IMR-90 (cell line): ENCODE data around the gene USP9X. TPM values are rescaled to one million over a fixed set of nuclear protein-coding genes. Genes with fewer than 3 reads are reported as not detected.

Experiments
- ATAC-seq: fragments of 200-7000 bp; cut with Tn5 transposase; 2 replicates; pipeline ENCODE4 v1.9.1; 2020; ENCODE audit warnings: low read depth, mild to moderate bottlenecking, moderate library complexity
- BruUV-seq: library from RNA; stranded (reverse); fragments of 400-500 nt; replicated peaks from 2 replicates; lab custom pipeline; 2021; lab: Mats Ljungman, UMichigan
- CTCF ChIA-PET: fragments of 300-600 bp; formaldehyde crosslinking; extraction: SDS; loops from one replicate; lab custom pipeline; 2021; ENCODE audit warnings: antibody characterized with exemption; lab: Yijun Ruan, JAX
- POLR2A ChIA-PET: fragments of 300-600 bp; sonication (Branson Sonifier 250); formaldehyde crosslinking; loops from one replicate; lab custom pipeline; 2022; ENCODE audit warnings: antibody characterized with exemption; ENCODE audit not compliant: unreplicated experiment; lab: Charles Lee
- DNase-seq: peaks from one replicate; pipeline ENCODE4 v3.0.0; 2013
- H2AFZ ChIP-seq: replicated peaks from 2 replicates; pipeline ENCODE3; 2013; ENCODE audit warnings: low read length, mild to moderate bottlenecking; ENCODE audit not compliant: poor library complexity
- H2AK5ac ChIP-seq: 2 replicates; pipeline ENCODE4 v1.6.1; 2013; ENCODE audit warnings: low read depth, low read length, inconsistent platforms
- H2AK9ac ChIP-seq: replicated peaks from 2 replicates; pipeline ENCODE3; 2013; ENCODE audit warnings: mild to moderate bottlenecking, low read depth, low read length, moderate library complexity; ENCODE audit not compliant: poor library complexity
- H2BK120ac ChIP-seq: 2 replicates; pipeline ENCODE4 v1.6.1; 2013; ENCODE audit warnings: low read depth, low read length, inconsistent platforms
- H2BK15ac ChIP-seq: 3 replicates; pipeline ENCODE4 v1.6.1; 2013; ENCODE audit warnings: low read depth, low read length, inconsistent platforms
- H2BK20ac ChIP-seq: 2 replicates; pipeline ENCODE4 v1.6.1; 2013; ENCODE audit warnings: low read depth, mild to moderate bottlenecking, inconsistent platforms, low read length, moderate library complexity
- H2BK5ac ChIP-seq: 2 replicates; pipeline ENCODE4 v1.6.1; 2013; ENCODE audit warnings: mild to moderate bottlenecking, low read depth, low read length, inconsistent platforms; ENCODE audit not compliant: poor library complexity, severe bottlenecking
- H3K14ac ChIP-seq: replicated peaks from 2 replicates; pipeline ENCODE4 v1.6.1; 2013; ENCODE audit warnings: low read depth, low read length, inconsistent platforms
- H3K18ac ChIP-seq: 2 replicates; pipeline ENCODE4 v1.6.1; 2013; ENCODE audit warnings: low read depth, low read length, control low read depth
- H3K23ac ChIP-seq: 2 replicates; pipeline ENCODE4 v1.6.1; 2013; ENCODE audit warnings: low read depth, low read length, inconsistent platforms
- H3K27ac ChIP-seq: 2 replicates; pipeline ENCODE4 v1.5.1; 2013; ENCODE audit warnings: mild to moderate bottlenecking, control low read depth, low read length; ENCODE audit not compliant: insufficient read depth
- H3K27me3 ChIP-seq: 2 replicates; pipeline ENCODE4 v1.6.1; 2013; ENCODE audit warnings: low read length; ENCODE audit not compliant: control insufficient read depth, insufficient read depth
- H3K36me3 ChIP-seq: 2 replicates; pipeline ENCODE4 v1.6.1; 2013; ENCODE audit warnings: low read length, mixed read lengths; ENCODE audit not compliant: control insufficient read depth, insufficient read depth
- H3K4ac ChIP-seq: 2 replicates; pipeline ENCODE4 v1.6.1; 2013; ENCODE audit warnings: low read depth, low read length, inconsistent platforms
- H3K4me1 ChIP-seq: 2 replicates; pipeline ENCODE4 v1.6.1; 2013; ENCODE audit warnings: low read length, mixed read lengths; ENCODE audit not compliant: control insufficient read depth, insufficient read depth
- H3K4me2 ChIP-seq: 2 replicates; pipeline ENCODE4 v1.6.1; 2013; ENCODE audit warnings: low read depth, mild to moderate bottlenecking, control low read depth, low read length, moderate library complexity
- H3K4me3 ChIP-seq: 2 replicates; pipeline ENCODE4 v1.5.1; 2013; ENCODE audit warnings: low read depth, mild to moderate bottlenecking, control low read depth, low read length, moderate library complexity; ENCODE audit not compliant: insufficient read depth
- H3K56ac ChIP-seq: 2 replicates; pipeline ENCODE4 v1.6.1; 2013; ENCODE audit warnings: low read length, inconsistent platforms; ENCODE audit not compliant: insufficient read depth; ENCODE audit errors: extremely low read depth
- H3K79me1 ChIP-seq, 2 experiments: 2 replicates each; pipeline ENCODE4 v1.6.1; 2013; ENCODE audit warnings: low read length in 2 of 2, inconsistent platforms in 1 of 2, low read depth in 1 of 2
- H3K9ac ChIP-seq: 2 replicates; pipeline ENCODE4 v1.6.1; 2013; ENCODE audit warnings: low read depth, low read length, control low read depth
- H3K9me1 ChIP-seq: 2 replicates; pipeline ENCODE4 v1.6.1; 2013; ENCODE audit warnings: low read length, inconsistent platforms; ENCODE audit not compliant: insufficient read depth
- H3K9me3 ChIP-seq: 2 replicates; pipeline ENCODE4 v1.6.1; 2013; ENCODE audit warnings: low read length; ENCODE audit not compliant: control insufficient read depth, insufficient read depth
- H4K20me1 ChIP-seq: 2 replicates; pipeline ENCODE4 v1.6.1; 2013; ENCODE audit warnings: low read length, inconsistent platforms; ENCODE audit not compliant: insufficient read depth
- H4K5ac ChIP-seq: 2 replicates; pipeline ENCODE4 v1.6.1; 2013; ENCODE audit warnings: mild to moderate bottlenecking, low read depth, low read length, control low read depth
- H4K8ac ChIP-seq, 2 experiments: 2 replicates each; pipeline ENCODE4 v1.6.1; 2013; ENCODE audit warnings: low read depth in 2 of 2, low read length in 2 of 2, control low read depth in 1 of 2, inconsistent platforms in 1 of 2
- H4K91ac ChIP-seq: 2 replicates; pipeline ENCODE4 v1.6.1; 2013; ENCODE audit warnings: low read depth, low read length, inconsistent platforms; ENCODE audit not compliant: insufficient read depth
- MAFK ChIP-seq: IDR thresholded peaks from 2 replicates; pipeline ENCODE4 v1.6.1; 2012; ENCODE audit warnings: low read depth, low read length, improper control_type of control experiment
- RCOR1 ChIP-seq: IDR thresholded peaks from 2 replicates; pipeline ENCODE4 v1.6.1; 2012; ENCODE audit warnings: mild to moderate bottlenecking, low read length, improper control_type of control experiment; ENCODE audit not compliant: insufficient replicate concordance
- WGBS, 2 experiments: methylation state at CpG; one replicate each; pipeline versions ENCODE4 v1.1.5 to v1.1.7; 2013; ENCODE audit warnings: missing lambda C conversion rate in 2 of 2; ENCODE audit not compliant: insufficient read length in 1 of 2; ENCODE audit errors: extremely low coverage in 2 of 2; 5-methylcytosine and 5-hydroxymethylcytosine counted together
- dilution Hi-C: fragments of 300-500 bp; cut with HindIII; formaldehyde crosslinking; loops from one replicate; pipeline ENCODE4 v1.14.3; 2018; ENCODE audit warnings: low sequenced_read_pairs; ENCODE audit not compliant: unreplicated experiment
- in situ Hi-C: fragments of 300-500 bp; cut with MboI; formaldehyde crosslinking; loops from 3 replicates; pipeline ENCODE4 v1.14.3; 2019; ENCODE audit warnings: low sequenced_read_pairs, inconsistent platforms, mixed read lengths
- intact Hi-C: fragments of 100-400 bp; cut with micrococcal nuclease; formaldehyde crosslinking; loops from 2 replicates; pipeline ENCODE4 v1.10.0; 2022
- polyA plus RNA-seq, 3 experiments: library from polyadenylated mRNA; depleted of rRNA; stranded (reverse); fragments of >200 nt; gene quantifications; 2 replicates each; pipeline ENCODE4 v1.2.3, GENCODE V29; 2012; ENCODE audit warnings: low replicate concordance in 1 of 3
- total RNA-seq: library from RNA; depleted of rRNA; stranded (reverse); fragments of >200 nt; gene quantifications from 2 replicates; pipeline ENCODE4 v1.2.3, GENCODE V29; 2012

USP9X gene
- total and polyA plus RNA-seq, 2 of the 4 experiments (the other 2 are of a cell fraction): 17.5 to 104 TPM

GRCh38 chrX:41100819-41101218 lies 15.6 kb downstream of the USP9X start:
- CTCF ChIA-PET: no interaction called here
- BruUV-seq: no TSS peak
- dilution Hi-C loops: no loop called here

More at GRCh38 chrX:41100819-41101218, 15.6 kb downstream of the USP9X start:
- peaks cover 2% of the 10 kb centered on the region for H3K9me1 ChIP-seq
- no peak overlapping the region for H2AFZ ChIP-seq
- H3K14ac ChIP-seq: no peak overlapping the region
- H3K79me1 ChIP-seq: peaks cover 2 to 23% of the 10 kb centered on the region in 2 experiments; a peak in 2 of 4 replicates
- H2BK20ac ChIP-seq: no peak overlapping the region
- peaks cover 5% of the 10 kb centered on the region for H3K27me3 ChIP-seq
- H4K20me1 ChIP-seq: peaks cover 94% of the 10 kb centered on the region
- H3K23ac ChIP-seq: no peak overlapping the region
- in situ Hi-C loops: no loop called here
- H3K9ac ChIP-seq: no peak overlapping the region
- H3K9me3 ChIP-seq: no peaks in the 10 kb centered on the region
- no peak overlapping the region for H3K4ac ChIP-seq
- no peak overlapping the region for H4K5ac ChIP-seq
- H2AK9ac ChIP-seq: no peak overlapping the region
- DNase-seq: no peak
- H3K36me3 ChIP-seq: no peaks in the 10 kb centered on the region
- no peak overlapping the region for H2BK5ac ChIP-seq
- no peak overlapping the region for H2BK120ac ChIP-seq
- no peak overlapping the region for H4K8ac ChIP-seq
- no peak overlapping the region for H2BK15ac ChIP-seq
- intact Hi-C loops: no loop called here
- H3K4me3 ChIP-seq: no peak overlapping the region
- H4K91ac ChIP-seq: no peak overlapping the region
- H3K18ac ChIP-seq: no peak overlapping the region
- no peak overlapping the region for H3K4me2 ChIP-seq
- no peak overlapping the region for H3K56ac ChIP-seq
- POLR2A ChIA-PET: no interaction called here
- H2AK5ac ChIP-seq: no peak overlapping the region
- peak; percentile 63 for TF ChIP-seq MAFK
- no peak for TF ChIP-seq RCOR1
- H3K4me1 ChIP-seq: peaks cover 3% of the 10 kb centered on the region
- no peak for ATAC-seq
- H3K27ac ChIP-seq: no peak overlapping the region
- no CpG with 5 or more reads among the region's 4 CpGs for WGBS, 2 experiments
